ENCODE data around the gene BMP6.
"Not testable (repeated sequence)": the region's sequence is repeated elsewhere in the genome, so short reads cannot be mapped to it uniquely, and the experiment has no call there.

BMP6 gene

GRCh38 chr6:7805078-7805849, 79.4 kb downstream of the BMP6 start:
- H3K36me3 Mint-ChIP-seq, result no peaks in the 10 kb centered on the region
- H3K9me3 Mint-ChIP-seq, result no peaks in the 10 kb centered on the region
- H3K4me3 Mint-ChIP-seq, result no peak overlapping the region
- peaks cover 3% of the 10 kb centered on the region for H3K27me3 Mint-ChIP-seq
- no peak overlapping the region for H3K27ac Mint-ChIP-seq
- peaks cover 3% of the 10 kb centered on the region for H3K4me1 Mint-ChIP-seq
- ATAC-seq (ENCODE audit: low read depth), result no peak
- DNase-seq (ENCODE audit: low spot score in 2 of 2), result no peak

GRCh38 chr6:7805850-7806214, 79.9 kb downstream of the BMP6 start:
- H3K4me1 Mint-ChIP-seq, result peaks cover 3% of the 10 kb centered on the region

GRCh38 chr6:7806711-7807110, 80.8 kb downstream of the BMP6 start:
- H3K27me3 Mint-ChIP-seq, result peaks cover 3% of the 10 kb centered on the region
- no peaks in the 10 kb centered on the region for H3K36me3 Mint-ChIP-seq
- peaks cover 3% of the 10 kb centered on the region for H3K4me1 Mint-ChIP-seq
- ATAC-seq (ENCODE audit: low read depth) (no peak), DNase-seq (ENCODE audit: low spot score in 2 of 2) (no peak)
- H3K9me3 Mint-ChIP-seq, result no peaks in the 10 kb centered on the region
- H3K27ac Mint-ChIP-seq, result no peak overlapping the region
- H3K4me3 Mint-ChIP-seq, result no peak overlapping the region

More at GRCh38 chr6:7805850-7806214, 79.9 kb downstream of the BMP6 start:
- DNase-seq (ENCODE audit: low spot score in 2 of 2) (no peak), ATAC-seq (ENCODE audit: low read depth) (no peak)
- H3K4me3 Mint-ChIP-seq, result no peak overlapping the region
- H3K36me3 Mint-ChIP-seq, result no peaks in the 10 kb centered on the region
- H3K9me3 Mint-ChIP-seq, result no peaks in the 10 kb centered on the region
- H3K27ac Mint-ChIP-seq, result no peak overlapping the region
- peaks cover 3% of the 10 kb centered on the region for H3K27me3 Mint-ChIP-seq

GRCh38 chr6:7809346-7809745, 83.4 kb downstream of the BMP6 start:
- Mint-ChIP-seq H3K9me3 (no peaks in the 10 kb centered on the region), H3K4me1 (no peaks in the 10 kb centered on the region)

GRCh38 chr6:7811441-7811840, 85.5 kb downstream of the BMP6 start:
- peaks cover under 1% of the 10 kb centered on the region for H3K27me3 Mint-ChIP-seq

More at GRCh38 chr6:7809346-7809745, 83.4 kb downstream of the BMP6 start:
- H3K27ac Mint-ChIP-seq, result no peak overlapping the region
- DNase-seq (ENCODE audit: low spot score in 2 of 2) (no peak), ATAC-seq (ENCODE audit: low read depth) (no peak)
- H3K4me3 Mint-ChIP-seq, result no peak overlapping the region
- no peaks in the 10 kb centered on the region for H3K36me3 Mint-ChIP-seq
- H3K27me3 Mint-ChIP-seq, result peaks cover 2% of the 10 kb centered on the region

GRCh38 chr6:7812623-7813022, 86.7 kb downstream of the BMP6 start:
- Mint-ChIP-seq H3K27me3 (no peaks in the 10 kb centered on the region), H3K4me1 (no peaks in the 10 kb centered on the region), H3K9me3 (no peaks in the 10 kb centered on the region), H3K4me3 (no peak overlapping the region), H3K36me3 (no peaks in the 10 kb centered on the region), H3K27ac (no peak overlapping the region)
- no peak for DNase-seq (ENCODE audit: low spot score in 2 of 2)
- no peak for ATAC-seq (ENCODE audit: low read depth)

More at GRCh38 chr6:7811441-7811840, 85.5 kb downstream of the BMP6 start:
- no peaks in the 10 kb centered on the region for H3K36me3 Mint-ChIP-seq
- no peak overlapping the region for H3K27ac Mint-ChIP-seq
- H3K4me1 Mint-ChIP-seq, result no peaks in the 10 kb centered on the region
- H3K4me3 Mint-ChIP-seq, result no peak overlapping the region
- no peaks in the 10 kb centered on the region for H3K9me3 Mint-ChIP-seq
- ATAC-seq (ENCODE audit: low read depth) (no peak), DNase-seq (ENCODE audit: low spot score in 2 of 2) (no peak)

- Mint-ChIP-seq H3K4me1 (no peaks in the 10 kb centered on the region), H3K36me3 (no peaks in the 10 kb centered on the region), H3K9me3 (no peaks in the 10 kb centered on the region), H3K27me3 (no peaks in the 10 kb centered on the region), H3K27ac (no peak overlapping the region), H3K4me3 (no peak overlapping the region)
- ATAC-seq (ENCODE audit: low read depth) (no peak), DNase-seq (ENCODE audit: low spot score in 2 of 2) (no peak)
Observed at GRCh38 chr6:7813193-7813592, 87.3 kb downstream of the BMP6 start.

- no peaks in the 10 kb centered on the region for H3K36me3 Mint-ChIP-seq
- ATAC-seq (ENCODE audit: low read depth), result no peak
- no peak overlapping the region for H3K27ac Mint-ChIP-seq
- no peak overlapping the region for H3K4me3 Mint-ChIP-seq
- peaks cover 2% of the 10 kb centered on the region for H3K27me3 Mint-ChIP-seq
- no peaks in the 10 kb centered on the region for H3K4me1 Mint-ChIP-seq
- DNase-seq (ENCODE audit: low spot score in 2 of 2), result no peak
- no peaks in the 10 kb centered on the region for H3K9me3 Mint-ChIP-seq
Observed at GRCh38 chr6:7813704-7814103, 87.8 kb downstream of the BMP6 start.

GRCh38 chr6:7815716-7816115, 89.8 kb downstream of the BMP6 start:
- H3K4me3 Mint-ChIP-seq, result no peak overlapping the region
- H3K27me3 Mint-ChIP-seq, result peaks cover 4% of the 10 kb centered on the region
- H3K27ac Mint-ChIP-seq, result no peak overlapping the region
- H3K36me3 Mint-ChIP-seq, result no peaks in the 10 kb centered on the region
- no peaks in the 10 kb centered on the region for H3K4me1 Mint-ChIP-seq
- H3K9me3 Mint-ChIP-seq, result no peaks in the 10 kb centered on the region
- DNase-seq (ENCODE audit: low spot score in 2 of 2), result no peak
- no peak for ATAC-seq (ENCODE audit: low read depth)

- not testable (repeated sequence) for DNase-seq (ENCODE audit: low spot score in 2 of 2); H3K4me1 Mint-ChIP-seq; ATAC-seq (ENCODE audit: low read depth); H3K9me3 Mint-ChIP-seq; H3K27ac Mint-ChIP-seq; H3K27me3 Mint-ChIP-seq; H3K36me3 Mint-ChIP-seq; H3K4me3 Mint-ChIP-seq
Observed at GRCh38 chr6:7817184-7817583, 91.3 kb downstream of the BMP6 start.

- no peak for ATAC-seq (ENCODE audit: low read depth)
- Mint-ChIP-seq H3K36me3 (no peaks in the 10 kb centered on the region), H3K27me3 (peaks cover 12% of the 10 kb centered on the region), H3K4me3 (no peak overlapping the region), H3K4me1 (no peaks in the 10 kb centered on the region), H3K27ac (no peak overlapping the region), H3K9me3 (peaks cover 3% of the 10 kb centered on the region)
- DNase-seq (ENCODE audit: low spot score in 2 of 2), result no peak
Observed at GRCh38 chr6:7818257-7819214, 92.6 kb downstream of the BMP6 start.

- no peaks in the 10 kb centered on the region for H3K4me1 Mint-ChIP-seq
- DNase-seq (ENCODE audit: low spot score in 2 of 2) (no peak), ATAC-seq (ENCODE audit: low read depth) (no peak)
- peaks cover 12% of the 10 kb centered on the region for H3K27me3 Mint-ChIP-seq
- no peak overlapping the region for H3K4me3 Mint-ChIP-seq
- peaks cover 3% of the 10 kb centered on the region for H3K9me3 Mint-ChIP-seq
- H3K27ac Mint-ChIP-seq, result no peak overlapping the region
- no peaks in the 10 kb centered on the region for H3K36me3 Mint-ChIP-seq
Observed at GRCh38 chr6:7819431-7820015, 93.6 kb downstream of the BMP6 start.

- ATAC-seq (ENCODE audit: low read depth), result no peak
- H3K27me3 Mint-ChIP-seq, result peaks cover 12% of the 10 kb centered on the region
Observed at GRCh38 chr6:7820288-7820835, 94.5 kb downstream of the BMP6 start.

GRCh38 chr6:7821426-7821825, 95.5 kb downstream of the BMP6 start:
- H3K27ac Mint-ChIP-seq, result no peak overlapping the region
- no peaks in the 10 kb centered on the region for H3K4me1 Mint-ChIP-seq
- no peak overlapping the region for H3K4me3 Mint-ChIP-seq
- no peak for DNase-seq (ENCODE audit: low spot score in 2 of 2)
- no peak for ATAC-seq (ENCODE audit: low read depth)
- H3K27me3 Mint-ChIP-seq, result peaks cover 18% of the 10 kb centered on the region
- no peaks in the 10 kb centered on the region for H3K36me3 Mint-ChIP-seq
- H3K9me3 Mint-ChIP-seq, result peaks cover 3% of the 10 kb centered on the region

More at GRCh38 chr6:7820288-7820835, 94.5 kb downstream of the BMP6 start:
- no peaks in the 10 kb centered on the region for H3K4me1 Mint-ChIP-seq
- H3K4me3 Mint-ChIP-seq, result no peak overlapping the region
- H3K27ac Mint-ChIP-seq, result no peak overlapping the region
- H3K9me3 Mint-ChIP-seq, result peaks cover 3% of the 10 kb centered on the region
- no peak for DNase-seq (ENCODE audit: low spot score in 2 of 2)
- no peaks in the 10 kb centered on the region for H3K36me3 Mint-ChIP-seq
